GM19438 (cell line): Measurements from ENCODE around the gene KANK2.

Experiments used
- ATAC-seq: cut with Tn5 transposase; IDR thresholded peaks from one replicate; pipeline ENCODE4 v1.9.1; 2021; ENCODE audit warnings: low read depth; ENCODE audit not compliant: unreplicated experiment

The KANK2 gene

GRCh38 chr19:11197291-11198174 is at the start of gene KANK2:
Gene KANK2, minus strand, starts transcription at chr19:11197545. Its CDS starts 3,034 bp downstream, at chr19:11194511.
- ATAC-seq: peak; percentile 63

GRCh38 chr19:11246941-11247340 is 49.6 kb upstream of the KANK2 start:
- ATAC-seq: no peak

- ATAC-seq: no peak
Measured at GRCh38 chr19:11244846-11245589, 47.7 kb upstream of the KANK2 start.

GRCh38 chr19:11243798-11244169 is 46.4 kb upstream of the KANK2 start:
- ATAC-seq: no peak

GRCh38 chr19:11242864-11243797 is 45.8 kb upstream of the KANK2 start:
- ATAC-seq: no peak

- no peak for ATAC-seq
Measured at GRCh38 chr19:11242025-11242424, 44.7 kb upstream of the KANK2 start.

- no peak for ATAC-seq
Measured at GRCh38 chr19:11240008-11240444, 42.7 kb upstream of the KANK2 start.

GRCh38 chr19:11239377-11240000 is 42.1 kb upstream of the KANK2 start, which contains the start of gene ANGPTL8:
Gene ANGPTL8, plus strand, starts transcription at chr19:11239619. Its CDS starts 19 bp downstream, at chr19:11239638.
- ATAC-seq: no peak

GRCh38 chr19:11238781-11239376 is 41.5 kb upstream of the KANK2 start:
- ATAC-seq: no peak

- no peak for ATAC-seq
Measured at GRCh38 chr19:11238041-11238440, 40.7 kb upstream of the KANK2 start.

- no peak for ATAC-seq
Measured at GRCh38 chr19:11237321-11237720, 40.0 kb upstream of the KANK2 start.

GRCh38 chr19:11236324-11237301 is 39.3 kb upstream of the KANK2 start:
- no peak for ATAC-seq

- no peak for ATAC-seq
Measured at GRCh38 chr19:11234486-11235075, 37.2 kb upstream of the KANK2 start.

- no peak for ATAC-seq
Measured at GRCh38 chr19:11233073-11233472, 35.7 kb upstream of the KANK2 start.

- ATAC-seq: no peak
Measured at GRCh38 chr19:11232555-11232954, 35.2 kb upstream of the KANK2 start.

GRCh38 chr19:11230621-11231386 is 33.5 kb upstream of the KANK2 start:
- ATAC-seq: no peak

GRCh38 chr19:11227195-11227886 is 30.0 kb upstream of the KANK2 start:
- no peak for ATAC-seq
